ENCODE data around the gene TRAF3IP1. TPM values are rescaled to one million over a fixed set of nuclear protein-coding genes. Genes with fewer than 3 reads are reported as not detected.

TRAF3IP1 gene
- total and polyA plus RNA-seq, 10 donors = 2.6 to 19.2 (median 8.8) TPM

DNA sequence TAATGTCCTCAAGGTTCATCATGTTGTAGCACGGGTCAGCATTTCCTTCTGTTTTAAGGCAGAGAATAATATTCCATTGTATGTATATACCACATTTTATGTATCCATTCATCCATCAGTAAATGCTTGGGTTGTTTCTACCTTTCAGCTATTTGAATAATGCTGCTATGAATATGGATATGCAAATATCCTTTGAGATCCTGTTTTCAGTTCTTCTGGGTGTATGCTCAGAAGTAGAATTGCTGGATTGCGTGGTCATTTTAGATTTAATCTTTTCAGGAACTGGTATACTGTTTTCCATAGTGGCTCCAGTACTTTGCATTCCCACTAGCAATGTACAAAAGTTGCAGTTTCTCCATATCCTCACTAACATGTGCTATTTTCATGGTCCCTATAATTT, 93.0 kb downstream of the TRAF3IP1 start:
- DNase-seq = no peak
- no peak overlapping the region for H3K27ac ChIP-seq
- TF ChIP-seq CTCF (IDR thresholded peaks at IDR 0.05 in 8 of 11, conservative IDR thresholded peaks at IDR 0.05 in 3 of 11) = no peak
- no peak for TF ChIP-seq POLR2A (IDR thresholded peaks at IDR 0.05)
- no peak for TF ChIP-seq POLR2AphosphoS5 (IDR thresholded peaks at IDR 0.05)
- H3K36me3 ChIP-seq = no peaks in the 10 kb centered on the region
- H3K4me1 ChIP-seq = no peaks in the 10 kb centered on the region
- 87 to 92% (median 91%) methylated on average over 2 of the region's 2 CpGs for WGBS, 5 donors
- no peaks in the 10 kb centered on the region for H3K27me3 ChIP-seq (replicated peaks in 1 of 7)
- intact Hi-C loops (cut with DNase I; ENCODE audit: low total_unique reads) = no loop called here
- H3K9me3 ChIP-seq = peaks cover 0 to 17% (median 11%) of the 10 kb centered on the region in 8 donors
- H3K4me3 ChIP-seq = no peak overlapping the region

DNA sequence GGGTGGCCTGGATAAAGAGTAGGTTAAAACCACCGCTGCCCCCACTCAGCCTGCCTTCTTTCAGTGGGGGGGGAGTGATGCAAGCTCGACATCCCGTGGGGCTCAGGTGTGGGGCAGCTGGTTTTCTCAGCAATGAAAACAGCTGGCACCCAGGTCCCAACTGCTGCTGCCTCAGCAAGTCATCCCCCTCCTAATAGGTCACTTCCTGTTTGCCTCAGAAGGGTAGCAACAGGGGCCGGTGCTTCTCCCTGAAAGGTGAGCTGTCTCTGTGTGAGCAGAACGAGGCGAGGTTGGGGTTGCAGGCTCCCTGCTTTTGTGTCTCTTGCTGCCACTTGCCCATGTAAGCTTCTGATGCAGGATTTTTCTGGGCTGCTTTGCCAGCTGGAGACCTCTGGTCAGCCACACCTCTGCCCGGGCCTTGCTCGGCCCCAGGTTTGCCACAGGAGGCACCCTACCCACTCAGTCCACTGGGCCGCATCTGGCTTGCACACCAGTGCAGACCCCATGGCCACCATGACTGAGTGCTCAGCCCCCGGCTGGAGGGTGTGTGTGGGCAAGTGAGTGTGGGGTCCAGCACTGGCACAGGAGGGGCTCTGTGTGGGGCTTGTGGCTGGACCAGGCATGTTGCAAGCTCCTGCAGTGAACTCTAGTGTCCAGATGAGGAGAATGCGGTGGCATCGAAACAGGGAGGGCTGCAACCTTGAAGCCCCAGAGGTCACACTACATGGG, 94.9 kb downstream of the TRAF3IP1 start:
- intact Hi-C loops (cut with DNase I; ENCODE audit: low total_unique reads) = no loop called here
- WGBS, 5 donors = 86 to 89% (median 87%) methylated on average over 11 to 12 of the region's 12 CpGs
- H3K9me3 ChIP-seq = peaks cover 0 to 17% (median 11%) of the 10 kb centered on the region in 8 donors
- TF ChIP-seq POLR2AphosphoS5 (IDR thresholded peaks at IDR 0.05) = no peak
- TF ChIP-seq POLR2A (IDR thresholded peaks at IDR 0.05) = no peak
- no peak for TF ChIP-seq CTCF (IDR thresholded peaks at IDR 0.05 in 8 of 11, conservative IDR thresholded peaks at IDR 0.05 in 3 of 11)
- DNase-seq = no peak
- H3K27me3 ChIP-seq (replicated peaks in 1 of 7) = no peaks in the 10 kb centered on the region
- H3K27ac ChIP-seq = no peak overlapping the region
- no peak overlapping the region for H3K4me3 ChIP-seq
- H3K4me1 ChIP-seq = no peaks in the 10 kb centered on the region
- H3K36me3 ChIP-seq = no peaks in the 10 kb centered on the region

- Histone ChIP-seq H3K27me3 (replicated peaks in 1 of 7) (no peaks in the 10 kb centered on the region), H3K27ac (no peak overlapping the region), H3K9me3 (peaks cover 0 to 17% (median 11%) of the 10 kb centered on the region in 8 donors), H3K4me1 (no peaks in the 10 kb centered on the region), H3K36me3 (no peaks in the 10 kb centered on the region), H3K4me3 (no peak overlapping the region)
- no peak for TF ChIP-seq CTCF (IDR thresholded peaks at IDR 0.05 in 8 of 11, conservative IDR thresholded peaks at IDR 0.05 in 3 of 11)
- TF ChIP-seq POLR2AphosphoS5 (IDR thresholded peaks at IDR 0.05) = no peak
- no peak for TF ChIP-seq POLR2A (IDR thresholded peaks at IDR 0.05)
- WGBS, 5 donors = 94 to 96% (median 95%) methylated on average over 5 of the region's 5 CpGs
- DNase-seq = no peak
- intact Hi-C loops (cut with DNase I; ENCODE audit: low total_unique reads) = no loop called here
Measured at GRCh38 chr2:238415893-238416292, 95.6 kb downstream of the TRAF3IP1 start.

GRCh38 chr2:238418196-238418998, 98.1 kb downstream of the TRAF3IP1 start:
- H3K27ac ChIP-seq = no peak overlapping the region
- no peaks in the 10 kb centered on the region for H3K4me1 ChIP-seq
- intact Hi-C loops (cut with DNase I; ENCODE audit: low total_unique reads) = no loop called here
- no peaks in the 10 kb centered on the region for H3K36me3 ChIP-seq
- 84 to 93% (median 86%) methylated on average over 4 to 6 of the region's 6 CpGs for WGBS, 5 donors
- peaks cover 0 to 17% (median 11%) of the 10 kb centered on the region in 8 donors for H3K9me3 ChIP-seq
- no peak for DNase-seq
- TF ChIP-seq POLR2AphosphoS5 (IDR thresholded peaks at IDR 0.05) (no peak), CTCF (IDR thresholded peaks at IDR 0.05 in 8 of 11, conservative IDR thresholded peaks at IDR 0.05 in 3 of 11) (no peak), POLR2A (IDR thresholded peaks at IDR 0.05) (no peak)
- H3K4me3 ChIP-seq = no peak overlapping the region
- no peaks in the 10 kb centered on the region for H3K27me3 ChIP-seq (replicated peaks in 1 of 7)

Data from spleen (tissue), 11 donors.